Transverse colon (tissue), 3 donors: Measurements from ENCODE around the gene SUCO.

ENCODE experiments used
- CTCF ChIP-seq, 5 experiments: fragments of 200-600 bp in 3 of 5; fragments of 450-650 bp in 2 of 5; sonication (generic) in 3 of 5; IDR thresholded peaks; 1 replicate in 2 of 5; 2 replicates in 3 of 5; pipeline ENCODE4 v1.5.1; 2016 to 2017; ENCODE audit warnings: antibody characterized with exemption in 5 of 5, inconsistent platforms in 3 of 5, mild to moderate bottlenecking in 2 of 5, moderate library complexity in 1 of 5
- EP300 ChIP-seq: sonication (generic); formaldehyde crosslinking; IDR thresholded peaks from one replicate; pipeline ENCODE4 v1.6.1; 2017; ENCODE audit warnings: antibody characterized with exemption, low read depth
- POLR2A ChIP-seq: fragments of 450-650 bp; IDR thresholded peaks from one replicate; pipeline ENCODE4 v1.6.1; 2016; ENCODE audit warnings: antibody characterized with exemption, mild to moderate bottlenecking, moderate library complexity

GRCh38 chr1:172658871-172659453 is 126.0 kb downstream of the SUCO start, which contains the start of gene FASLG:
- TF ChIP-seq CTCF (IDR thresholded peaks at IDR 0.05): no peak
- TF ChIP-seq EP300: no peak
- no peak for TF ChIP-seq POLR2A
